ENCODE results near the gene MRPL19. TPM values are rescaled to one million over a fixed set of nuclear protein-coding genes. Genes with fewer than 3 reads are reported as not detected.

MRPL19 gene
- total RNA-seq, 1 experiment from 2014 or later, result 65.4 TPM

- intact Hi-C loops (cut with micrococcal nuclease), result loop anchor here (10.0 kb wide), 1 partner anchor 549 kb away; no protein-coding TSS in a partner anchor
- POLR2A ChIA-PET, result interaction anchor here (0.7 to 4.4 kb wide), 11 partner anchors 10 to 394 kb away, joined by 3 to 44 read pairs (median 4); partner anchors contain the start of gene EVA1A
- no peak for TF ChIP-seq CTCF (IDR thresholded peaks at IDR 0.05; ENCODE audit: unreplicated experiment)
- peaks cover 69% of the 10 kb centered on the region for H3K4me1 Mint-ChIP-seq (ENCODE audit: insufficient read depth, unreplicated experiment)
- CTCF ChIA-PET, result interaction anchor here (0.6 to 7.6 kb wide), 9 partner anchors 11 to 140 kb away, joined by 3 to 124 read pairs (median 6); partner anchors contain the start of gene EVA1A
- no peaks in the 10 kb centered on the region for H3K36me3 Mint-ChIP-seq (ENCODE audit: insufficient read depth, unreplicated experiment)
- BruUV-seq (replicated peaks), result no TSS peak
- H3K27ac Mint-ChIP-seq (ENCODE audit: low read depth, unreplicated experiment), result no peak overlapping the region
- H3K9me3 Mint-ChIP-seq (ENCODE audit: unreplicated experiment), result no peaks in the 10 kb centered on the region
- DNase-seq (ENCODE audit: unreplicated experiment), result no peak
- no peak overlapping the region for H3K4me3 Mint-ChIP-seq (ENCODE audit: unreplicated experiment)
- H3K27me3 Mint-ChIP-seq (ENCODE audit: insufficient read depth, unreplicated experiment), result no peaks in the 10 kb centered on the region
These were observed 43.1 kb upstream of the MRPL19 start for GRCh38 chr2:75603477-75603876.

- CTCF ChIA-PET, result interaction anchor here (0.6 to 7.6 kb wide), 9 partner anchors 9 to 141 kb away, joined by 3 to 124 read pairs (median 7); partner anchors contain the start of gene EVA1A
- DNase-seq (ENCODE audit: unreplicated experiment), result no peak
- intact Hi-C loops (cut with micrococcal nuclease), result loop anchor here (10.0 kb wide), 1 partner anchor 550 kb away; no protein-coding TSS in a partner anchor
- H3K4me1 Mint-ChIP-seq (ENCODE audit: insufficient read depth, unreplicated experiment), result peaks cover 69% of the 10 kb centered on the region
- no TSS peak for BruUV-seq (replicated peaks)
- TF ChIP-seq CTCF (IDR thresholded peaks at IDR 0.05; ENCODE audit: unreplicated experiment), result no peak
- H3K36me3 Mint-ChIP-seq (ENCODE audit: insufficient read depth, unreplicated experiment), result no peaks in the 10 kb centered on the region
- H3K27ac Mint-ChIP-seq (ENCODE audit: low read depth, unreplicated experiment), result peak overlapping the region; percentile 59
- H3K9me3 Mint-ChIP-seq (ENCODE audit: unreplicated experiment), result no peaks in the 10 kb centered on the region
- POLR2A ChIA-PET, result interaction anchor here (0.9 to 4.4 kb wide), 6 partner anchors 9 to 47 kb away, joined by 3 to 44 read pairs (median 4); partner anchors contain the start of gene EVA1A
- H3K27me3 Mint-ChIP-seq (ENCODE audit: insufficient read depth, unreplicated experiment), result no peaks in the 10 kb centered on the region
- no peak overlapping the region for H3K4me3 Mint-ChIP-seq (ENCODE audit: unreplicated experiment)
These were observed 42.1 kb upstream of the MRPL19 start for GRCh38 chr2:75604484-75604883.

GRCh38 chr2:75605770-75606529 lies 40.6 kb upstream of the MRPL19 start:
- POLR2A ChIA-PET, result interaction anchor here (0.6 to 3.1 kb wide), 16 partner anchors 11 to 140 kb away, joined by 3 to 38 read pairs (median 5); partner anchors contain the start of genes EVA1A and MRPL19
- no peaks in the 10 kb centered on the region for H3K36me3 Mint-ChIP-seq (ENCODE audit: insufficient read depth, unreplicated experiment)
- no peaks in the 10 kb centered on the region for H3K9me3 Mint-ChIP-seq (ENCODE audit: unreplicated experiment)
- no peak for TF ChIP-seq CTCF (IDR thresholded peaks at IDR 0.05; ENCODE audit: unreplicated experiment)
- BruUV-seq (replicated peaks), result no TSS peak
- H3K4me1 Mint-ChIP-seq (ENCODE audit: insufficient read depth, unreplicated experiment), result peaks cover 56% of the 10 kb centered on the region
- CTCF ChIA-PET, result interaction anchor here (0.6 to 7.6 kb wide), 30 partner anchors 8 to 489 kb away, joined by 3 to 124 read pairs (median 6); partner anchors contain the start of genes EVA1A and MRPL19
- no peaks in the 10 kb centered on the region for H3K27me3 Mint-ChIP-seq (ENCODE audit: insufficient read depth, unreplicated experiment)
- H3K4me3 Mint-ChIP-seq (ENCODE audit: unreplicated experiment), result peak overlapping the region; percentile 5
- peak overlapping the region; percentile 76 for H3K27ac Mint-ChIP-seq (ENCODE audit: low read depth, unreplicated experiment)
- intact Hi-C loops (cut with micrococcal nuclease), result loop anchor here (10.0 kb wide), 1 partner anchor 551 kb away; no protein-coding TSS in a partner anchor
- peak; percentile 88 for DNase-seq (ENCODE audit: unreplicated experiment)
